ENCODE results near the gene ATP6V1E1. TPM values are rescaled to one million over a fixed set of nuclear protein-coding genes. Genes with fewer than 3 reads are reported as not detected.
"Not testable (repeated sequence)": the region's sequence is repeated elsewhere in the genome, so short reads cannot be mapped to it uniquely, and the experiment has no call there.

Gene ATP6V1E1
- total and polyA plus RNA-seq, 8 donors, result 80.6 to 140 (median 95.1) TPM

DNA sequence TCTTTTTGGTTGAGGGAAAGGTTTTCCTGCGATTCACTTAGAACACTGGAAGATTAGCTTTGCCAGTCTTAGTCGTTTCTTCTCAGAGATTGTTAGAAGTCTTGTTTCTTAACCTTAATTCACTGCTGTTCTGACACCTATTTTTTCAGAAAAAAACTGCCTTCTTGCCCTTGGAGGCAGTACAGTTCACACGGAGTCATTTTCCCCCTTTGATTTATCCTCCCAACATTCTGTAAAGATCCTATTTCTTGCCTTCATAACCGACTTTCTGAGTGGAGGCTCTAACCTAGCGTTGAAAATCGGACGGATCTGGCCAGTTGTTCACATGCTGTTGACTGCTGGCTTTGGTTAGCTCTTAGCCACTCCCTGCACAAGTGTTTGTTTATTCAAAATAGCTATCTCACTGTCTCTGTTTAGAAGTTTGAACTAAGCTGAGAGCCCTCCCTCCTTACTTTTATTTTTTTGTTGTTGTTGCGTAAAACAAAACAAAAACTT is 10.7 kb upstream of the ATP6V1E1 start:
- Histone ChIP-seq H3K36me3 (no peaks in the 10 kb centered on the region), H3K27ac (peak overlapping the region; percentile 99), H3K27me3 (no peaks in the 10 kb centered on the region), H3K4me3 (peak overlapping the region; percentile 66 to 82), H3K4me1 (peaks cover 4 to 50% of the 10 kb centered on the region in 2 donors), H3K9me3 (no peaks in the 10 kb centered on the region)
- ATAC-seq, result peak; percentile 58
- TF ChIP-seq, protein P1, sequence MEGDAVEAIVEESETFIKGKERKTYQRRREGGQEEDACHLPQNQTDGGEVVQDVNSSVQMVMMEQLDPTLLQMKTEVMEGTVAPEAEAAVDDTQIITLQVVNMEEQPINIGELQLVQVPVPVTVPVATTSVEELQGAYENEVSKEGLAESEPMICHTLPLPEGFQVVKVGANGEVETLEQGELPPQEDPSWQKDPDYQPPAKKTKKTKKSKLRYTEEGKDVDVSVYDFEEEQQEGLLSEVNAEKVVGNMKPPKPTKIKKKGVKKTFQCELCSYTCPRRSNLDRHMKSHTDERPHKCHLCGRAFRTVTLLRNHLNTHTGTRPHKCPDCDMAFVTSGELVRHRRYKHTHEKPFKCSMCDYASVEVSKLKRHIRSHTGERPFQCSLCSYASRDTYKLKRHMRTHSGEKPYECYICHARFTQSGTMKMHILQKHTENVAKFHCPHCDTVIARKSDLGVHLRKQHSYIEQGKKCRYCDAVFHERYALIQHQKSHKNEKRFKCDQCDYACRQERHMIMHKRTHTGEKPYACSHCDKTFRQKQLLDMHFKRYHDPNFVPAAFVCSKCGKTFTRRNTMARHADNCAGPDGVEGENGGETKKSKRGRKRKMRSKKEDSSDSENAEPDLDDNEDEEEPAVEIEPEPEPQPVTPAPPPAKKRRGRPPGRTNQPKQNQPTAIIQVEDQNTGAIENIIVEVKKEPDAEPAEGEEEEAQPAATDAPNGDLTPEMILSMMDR (IDR thresholded peaks at IDR 0.05), result no peak
- DNase-seq, result peak in 2 of 4 donors; percentile 49 to 78
- intact Hi-C loops (cut with DNase I), result no loop called here

DNA sequence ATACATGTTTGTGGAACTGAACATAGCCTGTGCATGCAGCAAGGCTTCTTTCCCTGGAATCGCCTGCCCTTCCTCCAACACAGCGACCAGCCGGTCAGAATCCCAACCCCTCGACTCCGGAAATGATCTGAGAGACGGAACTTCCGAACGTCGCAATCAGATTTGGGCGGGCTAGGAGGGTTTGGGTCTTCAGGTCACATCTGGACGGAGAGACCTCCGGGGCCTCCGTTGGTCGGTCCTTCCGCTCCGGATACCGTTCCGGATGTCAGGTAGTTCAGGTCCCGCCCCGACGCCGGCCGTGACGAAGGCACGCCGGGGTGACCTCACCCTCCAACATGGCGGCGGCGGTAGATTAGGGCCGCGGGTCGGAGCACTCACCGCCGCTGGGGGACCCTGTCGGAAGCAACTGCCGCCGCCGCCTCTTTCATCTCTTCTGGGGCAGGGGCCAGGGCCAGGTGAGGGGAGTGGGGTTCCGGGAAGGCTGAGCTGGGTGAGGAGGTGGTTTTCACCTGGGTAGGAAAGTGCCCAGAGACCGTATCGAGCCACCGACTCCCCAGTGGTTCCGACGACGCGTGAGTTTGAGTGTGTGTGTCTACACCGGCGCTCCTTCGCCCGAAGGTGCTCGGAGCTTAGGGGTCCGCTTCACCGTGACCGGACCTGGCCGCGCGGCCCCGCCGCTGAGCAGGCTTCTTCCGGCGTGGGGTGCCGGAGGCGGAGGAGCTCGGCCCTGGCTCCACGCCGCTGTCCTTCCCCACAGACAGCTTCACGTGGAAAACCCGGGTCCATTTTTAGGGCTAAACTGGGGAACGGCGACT is 10.1 kb upstream of the ATP6V1E1 start, which contains the start of gene BCL2L13:
BCL2L13 (plus strand) TSS at position 326 of the 815 bp plus-strand sequence. CDS start 16,955 bp downstream, outside the sequence.
- H3K27ac ChIP-seq, result peak within 1 kb of the TSS; percentile 99
- no peaks in the 10 kb centered on the region for H3K36me3 ChIP-seq
- peaks cover 4 to 50% of the 10 kb centered on the region in 2 donors for H3K4me1 ChIP-seq
- DNase-seq (peak; percentile 89 to 98 (median 95)), ATAC-seq (peak; percentile 98)
- H3K4me3 ChIP-seq, result peak within 1 kb of the TSS; percentile 66 to 82
- no peaks in the 10 kb centered on the region for H3K9me3 ChIP-seq
- H3K27me3 ChIP-seq, result no peaks in the 10 kb centered on the region
- intact Hi-C loops (cut with DNase I), result no loop called here
- TF ChIP-seq, protein P1 (IDR thresholded peaks at IDR 0.05), result no peak

DNA sequence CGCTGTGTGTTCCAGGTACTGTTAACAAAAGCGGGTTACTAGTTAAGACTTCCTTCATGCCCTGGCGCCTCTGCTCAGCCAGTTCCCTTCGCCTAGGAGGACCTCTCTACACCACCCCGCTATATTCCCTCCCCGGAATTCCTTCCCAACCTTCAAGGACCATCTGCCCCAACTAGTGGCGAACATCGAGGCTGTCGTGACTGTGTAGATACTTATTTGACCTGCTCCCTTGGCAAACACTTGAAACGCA is 9.6 kb upstream of the ATP6V1E1 start:
- Histone ChIP-seq H3K4me3 (peak overlapping the region; percentile 66 to 82), H3K27ac (peak overlapping the region; percentile 99), H3K27me3 (no peaks in the 10 kb centered on the region), H3K9me3 (no peaks in the 10 kb centered on the region), H3K4me1 (peaks cover 4 to 48% of the 10 kb centered on the region in 2 donors), H3K36me3 (no peaks in the 10 kb centered on the region)
- ATAC-seq, result peak; percentile 63
- intact Hi-C loops (cut with DNase I), result no loop called here
- DNase-seq, result no peak
- TF ChIP-seq, protein P1 (IDR thresholded peaks at IDR 0.05), result no peak

GRCh38 chr22:17637490-17638181 is 9.1 kb upstream of the ATP6V1E1 start:
- DNase-seq, result no peak
- intact Hi-C loops (cut with DNase I), result no loop called here
- TF ChIP-seq, protein P1 (IDR thresholded peaks at IDR 0.05), result no peak
- ATAC-seq, result no peak
- H3K4me3 ChIP-seq, result peak overlapping the region; percentile 66 to 82
- peaks cover 4 to 43% of the 10 kb centered on the region in 2 donors for H3K4me1 ChIP-seq
- peak overlapping the region; percentile 99 for H3K27ac ChIP-seq
- no peaks in the 10 kb centered on the region for H3K9me3 ChIP-seq
- no peaks in the 10 kb centered on the region for H3K36me3 ChIP-seq
- no peaks in the 10 kb centered on the region for H3K27me3 ChIP-seq

GRCh38 chr22:17636850-17637249 is 8.3 kb upstream of the ATP6V1E1 start:
- H3K27me3 ChIP-seq; H3K9me3 ChIP-seq; H3K36me3 ChIP-seq; intact Hi-C loops (cut with DNase I); ATAC-seq; DNase-seq; H3K4me3 ChIP-seq; H3K27ac ChIP-seq: not testable (repeated sequence)
- H3K4me1 ChIP-seq, result peaks cover 4 to 39% of the 10 kb centered on the region in 2 donors

Data from left lung (tissue), 10 donors.